Smooth muscle cell (in vitro differentiated cells): Measurements from ENCODE around the gene CHN2. TPM values are rescaled to one million over a fixed set of nuclear protein-coding genes. Genes with fewer than 3 reads are reported as not detected.

Experiments
- DNase-seq: peaks from one replicate; lab custom pipeline; 2025; ENCODE audit not compliant: unreplicated experiment; lab: John Stamatoyannopoulos, UW
- H2AFZ ChIP-seq: fragments of 200-600 bp; sonication (generic); 2 replicates; pipeline ENCODE4 v1.6.0; 2016; ENCODE audit warnings: antibody characterized with exemption, low read depth, mild to moderate bottlenecking
- H3F3A ChIP-seq: fragments of 200-600 bp; sonication (generic); 2 replicates; pipeline ENCODE4 v1.6.0; 2017; ENCODE audit warnings: antibody characterized with exemption, low read depth
- H3K27ac ChIP-seq: fragments of 200-600 bp; sonication (generic); 2 replicates; pipeline ENCODE4 v1.5.1; 2016; ENCODE audit warnings: low read depth, mild to moderate bottlenecking
- H3K27me3 ChIP-seq: fragments of 200-600 bp; sonication (generic); 2 replicates; pipeline ENCODE4 v1.6.1; 2016; ENCODE audit warnings: low read depth, mild to moderate bottlenecking
- H3K36me3 ChIP-seq: fragments of 200-600 bp; sonication (generic); 2 replicates; pipeline ENCODE4 v1.5.1; 2016; ENCODE audit warnings: low read depth
- H3K4me1 ChIP-seq: fragments of 200-600 bp; sonication (generic); 2 replicates; pipeline ENCODE4 v1.5.1; 2016; ENCODE audit warnings: low read depth
- H3K4me2 ChIP-seq: fragments of 200-600 bp; sonication (generic); 2 replicates; pipeline ENCODE4 v1.6.0; 2016; ENCODE audit warnings: mild to moderate bottlenecking
- H3K4me3 ChIP-seq: fragments of 200-600 bp; sonication (generic); 2 replicates; pipeline ENCODE4 v1.5.1; 2016; ENCODE audit warnings: mild to moderate bottlenecking
- H3K79me2 ChIP-seq: fragments of 200-600 bp; sonication (generic); 2 replicates; pipeline ENCODE4 v1.6.0; 2016; ENCODE audit warnings: low read depth, mild to moderate bottlenecking
- H3K9ac ChIP-seq: fragments of 200-600 bp; sonication (generic); 2 replicates; pipeline ENCODE4 v1.6.0; 2016; ENCODE audit warnings: low read depth
- H3K9me3 ChIP-seq: fragments of 200-600 bp; sonication (generic); replicated peaks from 2 replicates; pipeline ENCODE4 v1.5.1; 2016; ENCODE audit warnings: low read depth
- H4K20me1 ChIP-seq: fragments of 200-600 bp; sonication (generic); 2 replicates; pipeline ENCODE4 v1.6.0; 2016; ENCODE audit warnings: low read depth
- whole genome bisulfite sequencing: methylation state at CpG from one replicate; pipeline ENCODE4 v1.1.7; 2016; ENCODE audit warnings: low lambda C conversion rate; 5-methylcytosine and 5-hydroxymethylcytosine counted together
- polyA plus RNA-seq: library from polyadenylated mRNA; unstranded; fragments of >200 nt; fragmentation: Nextera tagmentation; extraction: Ambion mirVana; gene quantifications from 2 replicates; pipeline ENCODE4 v1.2.1, GENCODE V29; 2016
- total RNA-seq: library from RNA; depleted of rRNA; stranded (reverse); fragments of >200 nt; gene quantifications from 2 replicates; pipeline ENCODE4 v1.2.3, GENCODE V29; 2014
- TF ChIP-seq, protein P1 (sequence below): fragments of 200-600 bp; sonication (generic); IDR thresholded peaks from 2 replicates; pipeline ENCODE4 v1.5.1; 2017; ENCODE audit warnings: borderline replicate concordance, mild to moderate bottlenecking, antibody characterized with exemption; ENCODE audit not compliant: insufficient read depth, poor library complexity, severe bottlenecking

CHN2 gene
- total and polyA plus RNA-seq, 2 experiments from 2014 or later = 7.4 to 20.7 TPM

DNA sequence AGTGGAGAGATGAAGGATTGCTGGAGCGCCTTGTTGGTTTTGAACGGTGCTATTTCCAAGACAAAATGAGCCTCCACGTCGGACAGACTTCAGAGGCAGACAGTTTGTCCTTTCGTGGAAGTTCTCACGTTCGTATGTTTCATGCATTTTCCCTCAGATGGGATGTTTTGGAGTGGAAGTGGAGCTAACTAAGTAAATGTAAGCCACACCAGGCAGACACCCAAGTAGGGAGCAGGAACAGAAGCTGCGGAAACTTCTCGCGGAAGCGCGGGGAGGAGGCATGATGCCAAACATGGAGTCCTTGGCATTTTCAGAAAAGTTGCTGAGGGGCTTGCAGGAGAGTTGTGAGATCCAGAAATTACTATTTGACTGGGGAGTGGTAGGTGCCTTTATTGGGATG is 223.5 kb downstream of the CHN2 start:
- Histone ChIP-seq H3K27me3 (no peaks in the 10 kb centered on the region), H4K20me1 (no peaks in the 10 kb centered on the region), H3K9ac (no peak overlapping the region), H3K36me3 (no peaks in the 10 kb centered on the region), H3F3A (no peaks in the 10 kb centered on the region), H2AFZ (no peak overlapping the region), H3K79me2 (no peaks in the 10 kb centered on the region), H3K4me1 (no peaks in the 10 kb centered on the region), H3K9me3 (no peaks in the 10 kb centered on the region), H3K4me3 (no peak overlapping the region), H3K27ac (no peak overlapping the region), H3K4me2 (no peak overlapping the region)
- TF ChIP-seq, protein P1, sequence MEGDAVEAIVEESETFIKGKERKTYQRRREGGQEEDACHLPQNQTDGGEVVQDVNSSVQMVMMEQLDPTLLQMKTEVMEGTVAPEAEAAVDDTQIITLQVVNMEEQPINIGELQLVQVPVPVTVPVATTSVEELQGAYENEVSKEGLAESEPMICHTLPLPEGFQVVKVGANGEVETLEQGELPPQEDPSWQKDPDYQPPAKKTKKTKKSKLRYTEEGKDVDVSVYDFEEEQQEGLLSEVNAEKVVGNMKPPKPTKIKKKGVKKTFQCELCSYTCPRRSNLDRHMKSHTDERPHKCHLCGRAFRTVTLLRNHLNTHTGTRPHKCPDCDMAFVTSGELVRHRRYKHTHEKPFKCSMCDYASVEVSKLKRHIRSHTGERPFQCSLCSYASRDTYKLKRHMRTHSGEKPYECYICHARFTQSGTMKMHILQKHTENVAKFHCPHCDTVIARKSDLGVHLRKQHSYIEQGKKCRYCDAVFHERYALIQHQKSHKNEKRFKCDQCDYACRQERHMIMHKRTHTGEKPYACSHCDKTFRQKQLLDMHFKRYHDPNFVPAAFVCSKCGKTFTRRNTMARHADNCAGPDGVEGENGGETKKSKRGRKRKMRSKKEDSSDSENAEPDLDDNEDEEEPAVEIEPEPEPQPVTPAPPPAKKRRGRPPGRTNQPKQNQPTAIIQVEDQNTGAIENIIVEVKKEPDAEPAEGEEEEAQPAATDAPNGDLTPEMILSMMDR = no peak
- 98% methylated on average over 12 of the region's 12 CpGs for WGBS
- no peak for DNase-seq

DNA sequence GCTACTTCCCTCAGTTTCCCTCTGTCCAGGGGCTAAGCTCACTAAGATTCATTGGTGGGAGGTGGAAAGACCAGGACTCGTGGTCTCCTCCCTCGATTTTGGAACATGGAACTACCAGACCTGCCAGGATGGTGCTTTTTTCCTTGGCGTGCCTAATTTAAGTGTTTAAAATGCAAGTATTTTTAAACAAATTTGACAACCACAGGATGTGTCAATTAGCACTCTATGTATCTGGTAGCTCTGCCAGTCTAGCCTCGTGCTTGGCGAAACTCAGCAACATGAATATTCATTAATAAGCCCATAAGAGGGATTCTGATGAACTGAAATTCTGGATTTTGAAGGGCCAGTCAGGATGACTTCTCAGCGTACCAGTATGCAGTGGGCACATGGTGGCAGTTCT is 224.1 kb downstream of the CHN2 start:
- no peaks in the 10 kb centered on the region for H3K79me2 ChIP-seq
- no peak overlapping the region for H3K4me2 ChIP-seq
- 81% methylated on average over 6 of the region's 6 CpGs for WGBS
- TF ChIP-seq, protein P1 = no peak
- no peaks in the 10 kb centered on the region for H3K4me1 ChIP-seq
- no peaks in the 10 kb centered on the region for H3F3A ChIP-seq
- H2AFZ ChIP-seq = no peak overlapping the region
- H3K27ac ChIP-seq = no peak overlapping the region
- H3K9me3 ChIP-seq = no peaks in the 10 kb centered on the region
- no peak overlapping the region for H3K4me3 ChIP-seq
- H3K36me3 ChIP-seq = no peaks in the 10 kb centered on the region
- no peaks in the 10 kb centered on the region for H3K27me3 ChIP-seq
- H3K9ac ChIP-seq = no peak overlapping the region
- DNase-seq = no peak
- H4K20me1 ChIP-seq = no peaks in the 10 kb centered on the region

DNA sequence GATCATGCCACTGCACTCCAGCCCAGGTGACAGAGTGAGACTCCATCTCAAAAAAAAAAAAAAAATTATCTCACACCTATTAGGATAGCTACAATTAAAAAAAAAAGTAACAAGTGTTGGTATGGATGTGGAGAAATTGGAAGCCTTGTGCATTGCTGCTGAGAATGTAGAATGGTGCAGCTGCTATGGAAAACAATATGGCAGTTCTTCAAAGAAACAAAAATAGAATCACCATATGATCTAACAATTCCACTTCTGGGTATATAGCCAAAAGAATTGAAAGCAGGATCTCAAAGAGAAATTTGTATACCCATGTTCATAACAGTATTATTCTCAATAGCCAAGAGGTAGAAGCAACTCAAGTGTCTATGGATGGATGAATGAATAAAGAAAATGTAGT is 225.4 kb downstream of the CHN2 start:
- no peak overlapping the region for H3K9ac ChIP-seq

More for the DNA sequence above, 225.4 kb downstream of the CHN2 start:
- Histone ChIP-seq H3K27ac (no peak overlapping the region), H3K36me3 (no peaks in the 10 kb centered on the region), H3K4me3 (no peak overlapping the region), H3K79me2 (no peaks in the 10 kb centered on the region), H3F3A (no peaks in the 10 kb centered on the region), H3K4me1 (no peaks in the 10 kb centered on the region), H3K27me3 (no peaks in the 10 kb centered on the region), H4K20me1 (no peaks in the 10 kb centered on the region), H3K9me3 (no peaks in the 10 kb centered on the region), H2AFZ (no peak overlapping the region), H3K4me2 (no peak overlapping the region)
- TF ChIP-seq, protein P1 = no peak
- no peak for DNase-seq
